ENCODE data around the gene ATG7. TPM values are rescaled to one million over a fixed set of nuclear protein-coding genes. Genes with fewer than 3 reads are reported as not detected.

ATG7 gene
- total and polyA plus RNA-seq, 11 donors = 4.4 to 45.1 (median 14.4) TPM

- ATAC-seq (peak in 2 of 4 donors; percentile 8 to 28), DNase-seq (no peak)
- Histone ChIP-seq H3K27ac (peak overlapping the region in 10 of 12 donors; percentile 17 to 80 (median 74)), H3K27me3 (no peaks in the 10 kb centered on the region), H3K36me3 (peaks cover 0 to 5% (median 0%) of the 10 kb centered on the region in 9 donors), H3K4me3 (peak overlapping the region in 2 of 12 donors; percentile 43 to 59), H3K9me3 (no peaks in the 10 kb centered on the region), H3K4me1 (peaks cover 18 to 80% (median 52%) of the 10 kb centered on the region in 12 donors)
- intact Hi-C loops (cut with DNase I) = loop anchor here in 4 of 10 donors (5.0 to 10.0 kb wide), 2 partner anchors 52 to 59 kb away; partner anchors contain the start of gene VGLL4 (in 1 of the 4)
- TF ChIP-seq, protein P1, sequence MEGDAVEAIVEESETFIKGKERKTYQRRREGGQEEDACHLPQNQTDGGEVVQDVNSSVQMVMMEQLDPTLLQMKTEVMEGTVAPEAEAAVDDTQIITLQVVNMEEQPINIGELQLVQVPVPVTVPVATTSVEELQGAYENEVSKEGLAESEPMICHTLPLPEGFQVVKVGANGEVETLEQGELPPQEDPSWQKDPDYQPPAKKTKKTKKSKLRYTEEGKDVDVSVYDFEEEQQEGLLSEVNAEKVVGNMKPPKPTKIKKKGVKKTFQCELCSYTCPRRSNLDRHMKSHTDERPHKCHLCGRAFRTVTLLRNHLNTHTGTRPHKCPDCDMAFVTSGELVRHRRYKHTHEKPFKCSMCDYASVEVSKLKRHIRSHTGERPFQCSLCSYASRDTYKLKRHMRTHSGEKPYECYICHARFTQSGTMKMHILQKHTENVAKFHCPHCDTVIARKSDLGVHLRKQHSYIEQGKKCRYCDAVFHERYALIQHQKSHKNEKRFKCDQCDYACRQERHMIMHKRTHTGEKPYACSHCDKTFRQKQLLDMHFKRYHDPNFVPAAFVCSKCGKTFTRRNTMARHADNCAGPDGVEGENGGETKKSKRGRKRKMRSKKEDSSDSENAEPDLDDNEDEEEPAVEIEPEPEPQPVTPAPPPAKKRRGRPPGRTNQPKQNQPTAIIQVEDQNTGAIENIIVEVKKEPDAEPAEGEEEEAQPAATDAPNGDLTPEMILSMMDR (IDR thresholded peaks at IDR 0.05) = no peak
- TF ChIP-seq POLR2A (IDR thresholded peaks at IDR 0.05) = no peak
Measured at GRCh38 chr3:11583235-11583634, 311.0 kb downstream of the ATG7 start.

DNA sequence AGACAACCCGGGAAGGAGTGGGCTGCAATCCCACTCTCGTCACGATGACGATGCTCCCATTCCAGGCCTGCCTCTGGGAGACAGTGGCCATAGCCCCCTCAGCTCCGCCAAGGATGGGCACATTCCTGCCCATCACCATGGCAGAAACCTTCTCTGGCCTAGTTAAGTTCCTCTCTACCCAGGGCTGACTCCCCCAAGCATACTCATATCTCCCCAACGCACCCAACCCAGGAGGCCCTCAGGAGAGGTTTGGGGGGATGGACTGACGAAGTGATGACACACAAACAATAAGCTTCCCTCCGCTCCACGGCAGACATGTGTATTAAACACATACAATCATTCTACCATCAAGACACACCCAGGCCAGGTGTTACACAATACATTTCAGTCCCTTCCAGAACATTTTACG, 311.4 kb downstream of the ATG7 start:
- H3K27ac ChIP-seq = peak overlapping the region in 10 of 12 donors; percentile 17 to 80 (median 71)
- intact Hi-C loops (cut with DNase I) = loop anchor here in 4 of 10 donors (5.0 to 10.0 kb wide), 2 partner anchors 51 to 59 kb away; partner anchors contain the start of gene VGLL4 (in 1 of the 4)

DNA sequence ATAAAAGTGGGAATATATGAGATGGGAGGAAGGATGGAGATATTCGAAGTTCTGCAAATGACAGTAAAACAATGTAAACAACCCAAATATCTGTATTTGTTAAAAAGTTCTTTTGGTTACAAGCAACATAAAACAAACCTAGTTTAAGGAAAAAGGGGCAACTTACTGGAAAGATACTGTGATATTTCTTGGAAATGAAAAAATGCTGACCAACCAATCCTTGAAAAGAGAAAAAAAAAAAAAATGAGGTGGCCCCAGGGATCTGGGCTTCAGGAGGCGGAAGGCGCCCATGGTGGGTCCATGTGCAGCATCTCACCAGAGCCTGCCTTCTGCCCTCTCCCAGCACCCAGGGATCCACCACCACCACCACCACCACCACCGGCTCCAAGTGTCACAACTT, 312.4 kb downstream of the ATG7 start:
- intact Hi-C loops (cut with DNase I) = loop anchor here in 4 of 10 donors (5.0 to 10.0 kb wide), 2 partner anchors 50 to 58 kb away; partner anchors contain the start of gene VGLL4 (in 1 of the 4)
- Histone ChIP-seq H3K4me1 (peaks cover 26 to 93% (median 65%) of the 10 kb centered on the region in 12 donors), H3K4me3 (no peak overlapping the region), H3K36me3 (peaks cover 0 to 5% (median 0%) of the 10 kb centered on the region in 9 donors), H3K9me3 (no peaks in the 10 kb centered on the region), H3K27ac (peak overlapping the region in 1 of 12 donors; percentile 20), H3K27me3 (no peaks in the 10 kb centered on the region)
- DNase-seq (no peak), ATAC-seq (no peak)
- 74 to 92% (median 86%) methylated on average over 4 of the region's 4 CpGs for WGBS, 4 donors
- TF ChIP-seq, protein P1 (IDR thresholded peaks at IDR 0.05) = no peak
- TF ChIP-seq POLR2A (IDR thresholded peaks at IDR 0.05) = no peak

More for the DNA sequence above, 311.4 kb downstream of the ATG7 start:
- peaks cover 0 to 5% (median 0%) of the 10 kb centered on the region in 9 donors for H3K36me3 ChIP-seq
- peaks cover 22 to 83% (median 56%) of the 10 kb centered on the region in 12 donors for H3K4me1 ChIP-seq
- H3K9me3 ChIP-seq = no peaks in the 10 kb centered on the region
- DNase-seq (no peak), ATAC-seq (peak in 2 of 4 donors; percentile 3 to 11)
- WGBS, 4 donors = 37 to 45% (median 40%) methylated on average over 10 of the region's 10 CpGs
- no peak for TF ChIP-seq POLR2A (IDR thresholded peaks at IDR 0.05)
- TF ChIP-seq, protein P1 (IDR thresholded peaks at IDR 0.05) = no peak
- no peaks in the 10 kb centered on the region for H3K27me3 ChIP-seq
- H3K4me3 ChIP-seq = no peak overlapping the region

DNA sequence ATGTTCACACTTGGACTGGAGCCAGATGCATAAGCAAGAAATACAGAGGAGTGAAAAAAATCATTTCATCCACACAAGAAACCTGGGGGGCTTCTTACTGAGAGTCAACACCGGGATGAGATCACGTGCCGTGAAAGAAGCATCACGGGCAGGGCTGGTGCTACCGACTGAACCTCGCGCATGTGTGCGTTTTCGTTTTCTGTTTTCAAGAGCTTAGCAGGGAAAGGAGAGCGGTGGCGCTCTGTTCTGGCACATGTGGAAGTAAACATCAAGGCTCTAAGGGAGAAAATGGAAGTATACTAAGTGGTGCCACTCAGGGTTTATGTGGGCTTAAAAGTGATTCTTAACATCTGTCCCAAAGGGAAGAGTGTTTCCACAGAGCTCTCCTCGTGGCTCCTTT, 315.6 kb downstream of the ATG7 start:
- Histone ChIP-seq H3K4me1 (peaks cover 27 to 94% (median 74%) of the 10 kb centered on the region in 12 donors), H3K36me3 (no peaks in the 10 kb centered on the region), H3K27ac (peak overlapping the region in 4 of 12 donors; percentile 20 to 84 (median 74)), H3K27me3 (no peaks in the 10 kb centered on the region), H3K9me3 (no peaks in the 10 kb centered on the region), H3K4me3 (no peak overlapping the region)
- no peak for DNase-seq
- intact Hi-C loops (cut with DNase I) = loop anchor here in 3 of 10 donors (10.0 kb wide), 1 partner anchor 47 kb away; no protein-coding TSS in a partner anchor
- TF ChIP-seq POLR2A (IDR thresholded peaks at IDR 0.05) = no peak
- TF ChIP-seq, protein P1 (IDR thresholded peaks at IDR 0.05) = no peak
- ATAC-seq = no peak
- 84 to 90% (median 88%) methylated on average over 12 of the region's 12 CpGs for WGBS, 4 donors

Data from heart left ventricle (tissue), 16 donors.